GM21825 (cell line): Measurements from ENCODE around the gene SBNO2.

ENCODE experiments used
- ATAC-seq: cut with Tn5 transposase; IDR thresholded peaks from one replicate; pipeline ENCODE4 v1.9.1; 2021; ENCODE audit warnings: mild to moderate bottlenecking, moderate library complexity; ENCODE audit not compliant: unreplicated experiment

SBNO2 gene

GRCh38 chr19:1080360-1081161 lies 93.5 kb downstream of the SBNO2 start:
- no peak for ATAC-seq

- ATAC-seq: no peak
Measured at GRCh38 chr19:1079566-1080111, 94.4 kb downstream of the SBNO2 start.

GRCh38 chr19:1076951-1077350 lies 97.1 kb downstream of the SBNO2 start:
- peak; percentile 55 for ATAC-seq

GRCh38 chr19:1076046-1076386 lies 98.1 kb downstream of the SBNO2 start:
- no peak for ATAC-seq

- no peak for ATAC-seq
Measured at GRCh38 chr19:1074544-1075283, 99.4 kb downstream of the SBNO2 start.

GRCh38 chr19:1073956-1074517 lies 100.0 kb downstream of the SBNO2 start:
- no peak for ATAC-seq

GRCh38 chr19:1073063-1073955 lies 100.8 kb downstream of the SBNO2 start:
- no peak for ATAC-seq

- no peak for ATAC-seq
Measured at GRCh38 chr19:1072371-1073015, 101.6 kb downstream of the SBNO2 start.

GRCh38 chr19:1070931-1071791 lies 102.9 kb downstream of the SBNO2 start:
- ATAC-seq: no peak

- ATAC-seq: no peak
Measured at GRCh38 chr19:1070576-1070930, 103.5 kb downstream of the SBNO2 start.

GRCh38 chr19:1069009-1069779 lies 104.9 kb downstream of the SBNO2 start:
- no peak for ATAC-seq

GRCh38 chr19:1068009-1069001 lies 105.8 kb downstream of the SBNO2 start:
- ATAC-seq: no peak

- ATAC-seq: no peak
Measured at GRCh38 chr19:1067341-1067957, 106.6 kb downstream of the SBNO2 start.

GRCh38 chr19:1066748-1067340 lies 107.2 kb downstream of the SBNO2 start, which contains the start of gene ARHGAP45:
Gene ARHGAP45, plus strand, starts transcription at chr19:1067167. Its CDS starts 239 bp downstream, at chr19:1067406.
- ATAC-seq: no peak

- ATAC-seq: no peak
Measured at GRCh38 chr19:1066251-1066747, 107.8 kb downstream of the SBNO2 start.

GRCh38 chr19:1065606-1066109 lies 108.4 kb downstream of the SBNO2 start:
- no peak for ATAC-seq
